CD4-positive, alpha-beta memory T cell (primary cell): ENCODE results near the gene KCTD15. TPM values are rescaled to one million over a fixed set of nuclear protein-coding genes. Genes with fewer than 3 reads are reported as not detected.

Experiments
- CTCF ChIA-PET: fragments of 350-600 bp; sonication (Branson Sonifier 250); formaldehyde crosslinking; loops from one replicate; lab custom pipeline; 2021; ENCODE audit warnings: inconsistent platforms; ENCODE audit not compliant: partially characterized antibody; lab: Charles Lee
- POLR2A ChIA-PET: fragments of 350-600 bp; sonication (Branson Sonifier 250); formaldehyde crosslinking; loops from one replicate; lab custom pipeline; 2021; ENCODE audit not compliant: partially characterized antibody; lab: Charles Lee
- DNase-seq, 5 donors: peaks; one replicate each; pipeline versions ENCODE4 v3.0.0 to v3.0.0-alpha.2; 2020 to 2022; ENCODE audit warnings: mixed read lengths in 1 of 5
- H3K27ac ChIP-seq: one replicate; pipeline ENCODE4 v1.7.0; 2013; ENCODE audit warnings: low read depth, low read length
- H3K27me3 ChIP-seq: 2 replicates; pipeline ENCODE4 v1.7.0; 2013; ENCODE audit warnings: mild to moderate bottlenecking, low read length, moderate library complexity; ENCODE audit not compliant: insufficient read depth
- H3K36me3 ChIP-seq: 2 replicates; pipeline ENCODE4 v1.7.0; 2013; ENCODE audit warnings: mild to moderate bottlenecking, low read length, moderate library complexity; ENCODE audit not compliant: insufficient read depth
- H3K4me1 ChIP-seq: 2 replicates; pipeline ENCODE4 v1.7.0; 2013; ENCODE audit warnings: mild to moderate bottlenecking, low read length, moderate library complexity; ENCODE audit not compliant: insufficient read depth
- H3K4me3 ChIP-seq, 2 donors: one replicate each; pipeline ENCODE4 v1.7.0; 2013; ENCODE audit warnings: low read length in 2 of 2, mild to moderate bottlenecking in 1 of 2
- H3K9me3 ChIP-seq, 2 donors: one replicate each; pipeline ENCODE4 v1.7.0; 2013; ENCODE audit warnings: low read length in 2 of 2, control low read depth in 1 of 2; ENCODE audit not compliant: control insufficient read depth in 1 of 2
- H3K27ac Mint-ChIP-seq, 7 donors: one replicate each; pipeline ENCODE4 v1.8.0; 2020 to 2021; ENCODE audit warnings: mixed read lengths in 7 of 7, mild to moderate bottlenecking in 6 of 7, inconsistent platforms in 3 of 7, moderate library complexity in 3 of 7
- H3K27me3 Mint-ChIP-seq, 2 donors: one replicate each; pipeline ENCODE4 v1.8.0; 2020 to 2021; ENCODE audit warnings: mixed read lengths in 2 of 2
- H3K36me3 Mint-ChIP-seq, 2 donors: one replicate each; pipeline ENCODE4 v1.8.0; 2020 to 2021; ENCODE audit warnings: mixed read lengths in 2 of 2, inconsistent platforms in 1 of 2, mild to moderate bottlenecking in 1 of 2
- H3K4me1 Mint-ChIP-seq, 4 donors: one replicate each; pipeline ENCODE4 v1.8.0; 2020 to 2021; ENCODE audit warnings: mixed read lengths in 4 of 4, mild to moderate bottlenecking in 1 of 4
- H3K4me3 Mint-ChIP-seq, 8 donors: one replicate each; pipeline ENCODE4 v1.8.0; 2020 to 2021; ENCODE audit warnings: mixed read lengths in 8 of 8, mild to moderate bottlenecking in 7 of 8, moderate library complexity in 6 of 8, inconsistent platforms in 3 of 8
- H3K9me3 Mint-ChIP-seq, 8 donors: one replicate each; pipeline ENCODE4 v1.8.0; 2020 to 2021; ENCODE audit warnings: mixed read lengths in 8 of 8, mild to moderate bottlenecking in 5 of 8, inconsistent platforms in 3 of 8, moderate library complexity in 1 of 8
- intact Hi-C: fragments of 100-400 bp; cut with micrococcal nuclease; formaldehyde crosslinking; loops from one replicate; pipeline ENCODE4 v1.15.1; 2023
- polyA plus RNA-seq, 2 donors: library from polyadenylated mRNA; unstranded; fragments of 300-500 nt; fragmentation: Illumina TruSeq; gene quantifications; one replicate each; pipeline ENCODE4 v1.2.3, GENCODE V29; 2021
- total RNA-seq, 2 experiments: library from RNA; stranded (reverse); gene quantifications; one replicate each; pipeline ENCODE4 v1.2.3, GENCODE V29; 2021

Gene KCTD15, protein sequence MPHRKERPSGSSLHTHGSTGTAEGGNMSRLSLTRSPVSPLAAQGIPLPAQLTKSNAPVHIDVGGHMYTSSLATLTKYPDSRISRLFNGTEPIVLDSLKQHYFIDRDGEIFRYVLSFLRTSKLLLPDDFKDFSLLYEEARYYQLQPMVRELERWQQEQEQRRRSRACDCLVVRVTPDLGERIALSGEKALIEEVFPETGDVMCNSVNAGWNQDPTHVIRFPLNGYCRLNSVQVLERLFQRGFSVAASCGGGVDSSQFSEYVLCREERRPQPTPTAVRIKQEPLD
- total RNA-seq (10 to 100 TPM in 1 of 2 experiments, 1 to 10 TPM in 1; 9.3 to 11.0 TPM), polyA plus RNA-seq (1 to 10 TPM in 1 of 2 donors, under 1 TPM in 1; 0.68 to 2.4 TPM)

DNA sequence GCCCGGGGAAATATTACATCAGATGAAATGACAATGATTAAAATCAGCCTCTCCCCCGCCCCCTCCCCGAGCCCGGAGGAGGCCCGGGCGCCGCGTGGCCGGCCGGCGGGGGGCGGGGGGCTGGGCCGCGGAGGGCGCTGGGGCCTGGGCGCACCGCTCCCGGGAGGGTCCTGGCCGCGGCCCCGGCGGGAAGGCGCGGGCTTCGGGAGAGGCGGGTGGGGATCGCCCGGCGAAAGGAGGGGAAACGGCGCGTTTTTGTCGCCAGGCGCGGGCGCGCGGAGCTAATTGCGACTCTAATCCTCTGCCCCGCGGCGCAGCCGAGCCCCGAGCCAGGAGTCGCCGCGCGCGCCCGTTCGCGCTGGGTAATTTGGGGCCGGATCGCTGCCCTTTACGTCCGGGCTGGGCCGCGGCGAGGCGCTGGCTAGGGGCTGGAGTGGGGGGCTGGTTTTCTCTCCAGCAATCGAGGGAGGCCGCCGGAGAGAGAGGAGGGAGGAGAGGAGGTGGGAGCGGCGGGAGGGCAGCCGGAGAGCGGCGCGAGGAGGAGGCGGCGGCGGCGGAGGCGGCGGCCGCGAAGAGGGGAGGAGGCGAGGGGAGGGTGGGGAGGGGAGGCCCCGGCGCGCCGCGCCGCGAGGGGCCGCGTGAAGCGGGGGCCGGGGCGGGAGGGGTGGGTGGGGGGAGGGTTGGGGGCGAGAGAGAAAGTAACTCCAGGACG, at the start of gene KCTD15:
Gene KCTD15, plus strand, starts transcription at position 707 of the 712 bp plus-strand sequence. CDS start 3,585 bp downstream, outside the sequence.
- intact Hi-C loops = loop anchor here (1.0 to 5.0 kb wide), 3 partner anchors 24 to 301 kb away; no protein-coding TSS in a partner anchor
- DNase-seq = peak in 3 of 5 donors; percentile 21 to 30 (median 22)
- H3K36me3 ChIP-seq = no peaks in the 10 kb centered on the region
- Mint-ChIP-seq H3K27me3 (peaks cover 12 to 16% of the 10 kb centered on the region in 2 donors), H3K4me3 (peak within 1 kb of the TSS; percentile 79 to 90 (median 89)), H3K9me3 (peaks cover 0 to 1% (median 0%) of the 10 kb centered on the region in 8 donors), H3K36me3 (no peaks in the 10 kb centered on the region), H3K27ac (peak within 1 kb of the TSS in 6 of 7 donors; percentile 10 to 81 (median 74)), H3K4me1 (peaks cover 2 to 27% (median 3%) of the 10 kb centered on the region in 4 donors)
- no peaks in the 10 kb centered on the region for H3K9me3 ChIP-seq
- H3K4me1 ChIP-seq = peaks cover 14% of the 10 kb centered on the region
- CTCF ChIA-PET = interaction anchor here (0.8 to 2.3 kb wide), 4 partner anchors 13 to 23 kb away, joined by 3 to 9 read pairs (median 6); no protein-coding TSS in a partner anchor
- peak within 1 kb of the TSS in 1 of 2 donors; percentile 47 for H3K4me3 ChIP-seq
- peaks cover 9% of the 10 kb centered on the region for H3K27me3 ChIP-seq
- no peak within 1 kb of the TSS for H3K27ac ChIP-seq
- POLR2A ChIA-PET = interaction anchor here (0.5 to 4.3 kb wide), 5 partner anchors 10 to 24 kb away, joined by 3 to 55 read pairs (median 18); no protein-coding TSS in a partner anchor

DNA sequence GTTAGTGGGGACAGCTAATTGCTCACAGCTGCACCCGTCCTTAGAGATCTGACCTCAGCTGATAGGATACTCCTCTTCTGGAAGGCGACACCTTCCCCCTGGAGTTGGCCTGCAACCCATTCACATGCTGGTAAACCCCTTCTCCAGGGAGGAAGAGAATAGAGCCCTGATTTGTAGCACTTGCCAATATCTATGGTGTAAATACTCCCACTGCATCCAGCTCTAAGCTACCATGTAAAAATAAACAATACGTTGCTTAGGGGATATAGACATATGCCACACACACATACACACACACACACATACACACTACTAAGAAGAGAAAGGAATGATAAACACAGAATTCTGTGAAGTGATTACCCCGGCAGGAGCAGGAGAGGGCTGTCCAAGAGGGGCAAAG, 49.4 kb upstream of the KCTD15 start:
- peaks cover 0 to 2% (median 0%) of the 10 kb centered on the region in 8 donors for H3K9me3 Mint-ChIP-seq
- H3K27ac ChIP-seq = no peak overlapping the region
- no peaks in the 10 kb centered on the region for H3K9me3 ChIP-seq
- H3K27ac Mint-ChIP-seq = no peak overlapping the region
- ChIA-PET CTCF (no interaction called here), POLR2A (no interaction called here)
- no peaks in the 10 kb centered on the region for H3K4me1 Mint-ChIP-seq
- intact Hi-C loops = no loop called here
- H3K36me3 Mint-ChIP-seq = no peaks in the 10 kb centered on the region
- no peak overlapping the region for H3K4me3 Mint-ChIP-seq
- no peaks in the 10 kb centered on the region for H3K36me3 ChIP-seq
- no peaks in the 10 kb centered on the region for H3K4me1 ChIP-seq
- peaks cover 2 to 15% of the 10 kb centered on the region in 2 donors for H3K27me3 Mint-ChIP-seq
- no peak overlapping the region for H3K4me3 ChIP-seq
- no peak for DNase-seq
- no peaks in the 10 kb centered on the region for H3K27me3 ChIP-seq

DNA sequence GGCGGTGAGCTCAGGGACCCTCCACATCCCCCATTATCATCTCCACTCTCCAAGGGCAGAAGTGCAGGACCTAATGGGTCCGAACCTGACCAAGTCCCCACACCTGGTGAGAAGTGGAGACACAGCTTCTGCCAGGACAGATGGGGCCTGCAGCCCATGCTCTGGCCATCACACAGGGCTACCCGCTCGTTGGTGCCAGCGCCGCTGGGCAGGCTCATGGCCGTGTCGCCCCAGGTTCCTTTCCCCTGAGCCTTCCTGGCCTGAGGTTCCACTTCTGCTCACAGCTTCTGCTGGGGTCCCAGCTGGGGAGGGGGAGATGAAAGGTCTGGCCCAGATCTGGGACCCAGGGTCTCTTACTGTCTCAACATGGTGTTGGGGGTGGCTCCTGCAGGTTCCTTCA, 48.4 kb upstream of the KCTD15 start:
- POLR2A ChIA-PET = no interaction called here
- Histone ChIP-seq H3K4me1 (no peaks in the 10 kb centered on the region), H3K4me3 (no peak overlapping the region), H3K27me3 (no peaks in the 10 kb centered on the region), H3K36me3 (no peaks in the 10 kb centered on the region), H3K9me3 (no peaks in the 10 kb centered on the region), H3K27ac (no peak overlapping the region)
- no peak overlapping the region for H3K27ac Mint-ChIP-seq
- intact Hi-C loops = no loop called here
- peaks cover 2 to 13% of the 10 kb centered on the region in 2 donors for H3K27me3 Mint-ChIP-seq
- H3K4me3 Mint-ChIP-seq = no peak overlapping the region
- no peaks in the 10 kb centered on the region for H3K36me3 Mint-ChIP-seq
- H3K9me3 Mint-ChIP-seq = peaks cover 0 to 2% (median 0%) of the 10 kb centered on the region in 8 donors
- CTCF ChIA-PET = no interaction called here
- H3K4me1 Mint-ChIP-seq = no peaks in the 10 kb centered on the region
- DNase-seq = no peak

DNA sequence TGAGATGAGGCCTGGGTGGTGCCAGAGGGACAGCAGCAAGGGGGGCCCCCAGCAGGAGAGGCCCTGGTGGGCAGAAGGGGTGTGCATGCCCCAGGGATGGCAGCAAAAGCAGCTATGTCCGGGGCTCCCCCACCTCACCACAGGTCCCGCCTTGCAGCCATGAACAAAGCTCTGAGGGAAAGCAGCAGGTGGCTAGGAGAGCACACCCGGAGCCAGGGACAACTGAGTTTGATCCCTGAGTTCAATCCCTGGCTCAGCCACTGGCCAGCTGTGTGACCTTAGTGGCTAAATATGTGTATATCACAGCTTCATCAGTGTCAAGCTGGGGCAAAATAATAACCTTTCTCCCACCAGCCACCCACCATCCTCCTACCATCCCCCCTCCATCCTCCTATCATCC, 47.7 kb upstream of the KCTD15 start:
- Mint-ChIP-seq H3K9me3 (peaks cover 0 to under 1% (median 0%) of the 10 kb centered on the region in 8 donors), H3K27me3 (peaks cover 2 to 13% of the 10 kb centered on the region in 2 donors), H3K36me3 (no peaks in the 10 kb centered on the region), H3K4me1 (no peaks in the 10 kb centered on the region), H3K4me3 (no peak overlapping the region), H3K27ac (no peak overlapping the region)
- ChIA-PET POLR2A (no interaction called here), CTCF (no interaction called here)
- Histone ChIP-seq H3K4me3 (no peak overlapping the region), H3K4me1 (no peaks in the 10 kb centered on the region), H3K27me3 (no peaks in the 10 kb centered on the region), H3K9me3 (no peaks in the 10 kb centered on the region), H3K27ac (no peak overlapping the region), H3K36me3 (no peaks in the 10 kb centered on the region)
- intact Hi-C loops = no loop called here
- DNase-seq = no peak

DNA sequence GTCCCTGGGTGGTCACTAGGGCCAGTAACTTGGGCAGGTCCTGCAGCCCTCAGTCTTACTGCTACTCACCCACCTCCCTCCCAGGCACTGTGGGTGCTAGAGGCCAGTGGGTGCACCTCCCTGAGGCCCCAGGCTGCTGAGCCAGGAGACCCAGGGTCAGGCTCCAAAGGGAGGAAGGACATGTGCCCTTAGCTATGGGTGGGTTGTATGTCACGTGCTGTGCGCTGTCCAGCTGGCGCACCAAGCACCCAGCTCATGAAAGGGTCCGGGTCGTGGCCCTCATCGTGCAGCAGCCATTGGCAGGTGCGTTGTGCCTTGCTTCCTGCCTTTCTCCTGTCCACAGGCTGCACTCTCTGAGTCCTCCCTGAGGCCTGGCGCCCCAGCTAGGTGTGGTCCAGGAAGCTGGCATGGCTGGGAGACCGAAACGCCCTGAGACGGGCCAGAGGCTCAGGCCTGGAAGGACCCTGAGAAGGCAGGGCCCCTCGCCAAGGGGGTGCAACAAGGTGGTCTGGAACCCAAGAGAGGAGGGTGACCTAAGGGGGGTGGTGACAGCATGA, 47.0 kb upstream of the KCTD15 start:
- ChIA-PET CTCF (no interaction called here), POLR2A (no interaction called here)
- no peak for DNase-seq
- Histone ChIP-seq H3K4me3 (no peak overlapping the region), H3K27ac (no peak overlapping the region), H3K36me3 (no peaks in the 10 kb centered on the region), H3K27me3 (no peaks in the 10 kb centered on the region), H3K4me1 (no peaks in the 10 kb centered on the region), H3K9me3 (no peaks in the 10 kb centered on the region)
- Mint-ChIP-seq H3K27me3 (peaks cover 2 to 13% of the 10 kb centered on the region in 2 donors), H3K4me3 (no peak overlapping the region), H3K27ac (no peak overlapping the region), H3K4me1 (no peaks in the 10 kb centered on the region), H3K36me3 (no peaks in the 10 kb centered on the region), H3K9me3 (no peaks in the 10 kb centered on the region)
- intact Hi-C loops = no loop called here

DNA sequence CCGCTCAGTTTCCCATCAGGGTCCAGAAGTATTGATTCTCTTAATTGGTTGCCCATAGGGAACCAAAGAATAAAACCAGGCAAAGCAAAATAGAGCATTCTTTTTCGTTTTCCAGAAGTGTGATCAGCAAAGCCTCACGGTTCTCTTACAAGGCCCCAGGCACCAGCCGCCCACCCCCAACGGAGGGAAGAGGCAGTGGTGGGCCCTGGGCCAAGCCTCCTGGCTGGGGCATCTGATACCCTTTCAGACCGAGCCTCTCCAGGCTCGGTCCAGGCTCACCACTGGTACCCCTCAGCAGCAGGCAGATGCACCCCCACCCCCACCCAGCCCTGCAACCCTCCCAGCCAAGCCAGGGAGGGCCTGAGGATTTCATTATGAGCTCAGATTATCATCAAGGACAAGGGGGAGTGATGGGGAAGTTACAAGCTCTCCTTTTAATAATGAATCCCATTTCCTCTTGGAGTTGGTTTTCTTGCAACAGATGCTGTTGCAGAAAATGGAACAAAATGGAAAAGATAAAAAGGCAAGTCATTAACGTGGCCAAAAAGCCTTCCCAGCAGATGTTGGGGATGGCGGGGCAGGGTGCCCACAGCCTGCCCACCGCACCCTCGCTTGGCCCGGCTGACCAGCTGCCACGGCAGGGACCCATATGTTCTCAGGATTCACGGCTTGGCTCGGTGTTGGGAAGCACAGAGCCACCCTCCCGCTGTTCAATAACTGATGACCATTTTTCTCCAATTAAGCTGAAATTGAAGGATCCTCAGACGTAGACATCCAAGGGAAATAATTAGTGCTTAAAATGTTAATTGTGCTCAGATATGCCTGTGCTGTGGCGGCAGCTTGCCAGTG, 45.9 kb upstream of the KCTD15 start:
- Histone ChIP-seq H3K27me3 (no peaks in the 10 kb centered on the region), H3K9me3 (no peaks in the 10 kb centered on the region), H3K4me1 (no peaks in the 10 kb centered on the region), H3K27ac (no peak overlapping the region), H3K36me3 (no peaks in the 10 kb centered on the region), H3K4me3 (no peak overlapping the region)
- Mint-ChIP-seq H3K4me3 (no peak overlapping the region), H3K27ac (no peak overlapping the region), H3K4me1 (no peaks in the 10 kb centered on the region), H3K27me3 (peaks cover 2 to 13% of the 10 kb centered on the region in 2 donors), H3K9me3 (no peaks in the 10 kb centered on the region), H3K36me3 (no peaks in the 10 kb centered on the region)
- intact Hi-C loops = no loop called here
- DNase-seq = no peak
- ChIA-PET CTCF (no interaction called here), POLR2A (no interaction called here)
